Measurements from ENCODE around the gene ACAA2. TPM values are rescaled to one million over a fixed set of nuclear protein-coding genes. Genes with fewer than 3 reads are reported as not detected.

ACAA2 gene
- total and polyA plus RNA-seq, 2 of the 8 experiments (the other 6 are each of a cell fraction or from before 2014, with no cell fraction given): 63.4 to 151 TPM

- H3K9me3 ChIP-seq (ENCODE audit: insufficient read depth in 2 of 2, low read depth in 1 of 2, low read length in 1 of 2): no peaks in the 10 kb centered on the region
- TF ChIP-seq TAF7 (optimal IDR thresholded peaks at IDR 0.05; ENCODE audit: borderline replicate concordance, low read depth, low read length) (no peak), KDM1A (IDR thresholded peaks at IDR 0.05; ENCODE audit: borderline replicate concordance, low read length) (no peak), GABPA (IDR thresholded peaks at IDR 0.05; ENCODE audit: borderline replicate concordance, insufficient read depth, low read length) (no peak), SAP30 (IDR thresholded peaks at IDR 0.05; ENCODE audit: insufficient read depth, insufficient replicate concordance, low read length) (no peak), E2F6 (IDR thresholded peaks at IDR 0.05) (no peak), ATF2 (IDR thresholded peaks at IDR 0.05; ENCODE audit: low read length) (no peak), ATF3 (IDR thresholded peaks at IDR 0.05; ENCODE audit: insufficient read depth, low read depth, low read length) (no peak)
- H3K23me2 ChIP-seq (ENCODE audit: low read depth, low read length): no peaks in the 10 kb centered on the region; the same call in 1 of the 2 replicates
- H3K4me3 ChIP-seq (ENCODE audit: extremely low read depth in 1 of 4, insufficient read depth in 2 of 4, low read depth in 3 of 4, low read length in 4 of 4): no peak overlapping the region
- no peak for DNase-seq (ENCODE audit: low read depth in 1 of 2, low spot score in 2 of 2)
- H3K4me1 ChIP-seq (replicated peaks in 1 of 4; ENCODE audit: control insufficient read depth in 3 of 4, insufficient read depth in 4 of 4, low read length in 3 of 4): peaks cover 0 to 14% (median 2%) of the 10 kb centered on the region in 4 experiments; a peak in 4 of 7 replicates
- no peak overlapping the region; a peak in 1 of 7 replicates for H3K9ac ChIP-seq (replicated peaks in 1 of 4; ENCODE audit: extremely low read depth in 1 of 4, low read depth in 3 of 4, low read length in 3 of 4)
- no peaks in the 10 kb centered on the region for H3K27me3 ChIP-seq (replicated peaks in 1 of 4; ENCODE audit: control insufficient read depth in 3 of 4, extremely low read depth in 1 of 4, insufficient read depth in 3 of 4, low read length in 3 of 4)
- no peak overlapping the region for H4K5ac ChIP-seq (ENCODE audit: insufficient read length, low read depth, low read length)
- H4K8ac ChIP-seq (ENCODE audit: extremely low read depth, insufficient read depth, low read length): no peak overlapping the region
- no peak for FAIRE-seq
- 82% methylated on average over 6 of the region's 6 CpGs; no CpG with 5 or more reads in 1 of the 2 experiments for WGBS, 2 experiments (ENCODE audit: extremely low coverage in 1 of 2, insufficient coverage in 1 of 2, insufficient read length in 1 of 2, insufficient replicate concordance in 2 of 2, low coverage in 1 of 2, low lambda C conversion rate in 2 of 2, missing lambda C conversion rate in 1 of 2)
- H2BK20ac ChIP-seq (ENCODE audit: low read length): no peak overlapping the region
- no peak overlapping the region for H2BK12ac ChIP-seq (ENCODE audit: low read depth, low read length)
- H3K36me3 ChIP-seq (ENCODE audit: control insufficient read depth in 2 of 4, insufficient read depth in 4 of 4, low read length in 3 of 4): no peaks in the 10 kb centered on the region
- no peak overlapping the region for H4K91ac ChIP-seq (replicated peaks; ENCODE audit: insufficient read length, low read length)
- H3K56ac ChIP-seq (replicated peaks; ENCODE audit: insufficient read length, low read depth, low read length): no peak overlapping the region
- ChIA-PET CTCF (ENCODE audit: partially characterized antibody) (interaction anchor here (2.0 kb wide), 1 partner anchor 105 kb away, joined by 4 read pairs; no protein-coding TSS in a partner anchor), POLR2A (ENCODE audit: partially characterized antibody) (interaction anchor here (1.0 kb wide), 1 partner anchor 12 kb away, joined by 4 read pairs; no protein-coding TSS in a partner anchor)
- H2BK5ac ChIP-seq (ENCODE audit: low read depth, low read length): no peak overlapping the region
- H3K4ac ChIP-seq (replicated peaks; ENCODE audit: insufficient read length, low read depth, low read length): no peak overlapping the region
- H3K79me1 ChIP-seq (ENCODE audit: low read depth, low read length): no peaks in the 10 kb centered on the region
- no peak overlapping the region for H3K18ac ChIP-seq (ENCODE audit: extremely low read depth, low read length)
- no peak overlapping the region for H2AFZ ChIP-seq (ENCODE audit: low read length)
- H3K23ac ChIP-seq (ENCODE audit: insufficient read length): no peak overlapping the region
- H3K79me2 ChIP-seq (ENCODE audit: control insufficient read depth in 1 of 2, insufficient read depth in 2 of 2, low read length in 2 of 2): no peaks in the 10 kb centered on the region
- no peak overlapping the region for H3K4me2 ChIP-seq (ENCODE audit: insufficient read depth in 1 of 2, low read depth in 2 of 2, low read length in 2 of 2)
- no peaks in the 10 kb centered on the region for H4K20me1 ChIP-seq (replicated peaks in 1 of 2; ENCODE audit: control insufficient read depth in 1 of 2, insufficient read depth in 2 of 2, low read length in 2 of 2)
- no peak overlapping the region for H2AK5ac ChIP-seq (ENCODE audit: low read depth, low read length)
- no peak overlapping the region for H2BK120ac ChIP-seq (replicated peaks; ENCODE audit: low read depth, low read length)
- no peak overlapping the region for H3K14ac ChIP-seq (ENCODE audit: insufficient read length)
- H2BK15ac ChIP-seq (ENCODE audit: low read length): 0 out of 2 replicates have a peak overlapping the region, but pooled peaks have one; percentile 9
- no peak overlapping the region for H3K27ac ChIP-seq (ENCODE audit: low read depth, low read length)
Measured at GRCh38 chr18:49755489-49755888, 57.8 kb downstream of the ACAA2 start.
